Retinal pigment epithelial cell (primary cell): ENCODE results near the gene CAPZB.

ENCODE experiments used
- DNase-seq: peaks from one replicate; pipeline ENCODE4 v3.0.0-alpha.2; 2010; ENCODE audit warnings: low read depth
- H3K4me3 ChIP-seq: 2 replicates; pipeline ENCODE4 v1.5.1; 2011; ENCODE audit warnings: mild to moderate bottlenecking, low read length, control low read depth, moderate library complexity
- TF ChIP-seq, protein P1 (sequence below): conservative IDR thresholded peaks from 2 replicates; pipeline ENCODE4 v1.5.1; 2011; ENCODE audit warnings: low read depth, low read length, control low read depth, inconsistent platforms

The CAPZB gene

DNA sequence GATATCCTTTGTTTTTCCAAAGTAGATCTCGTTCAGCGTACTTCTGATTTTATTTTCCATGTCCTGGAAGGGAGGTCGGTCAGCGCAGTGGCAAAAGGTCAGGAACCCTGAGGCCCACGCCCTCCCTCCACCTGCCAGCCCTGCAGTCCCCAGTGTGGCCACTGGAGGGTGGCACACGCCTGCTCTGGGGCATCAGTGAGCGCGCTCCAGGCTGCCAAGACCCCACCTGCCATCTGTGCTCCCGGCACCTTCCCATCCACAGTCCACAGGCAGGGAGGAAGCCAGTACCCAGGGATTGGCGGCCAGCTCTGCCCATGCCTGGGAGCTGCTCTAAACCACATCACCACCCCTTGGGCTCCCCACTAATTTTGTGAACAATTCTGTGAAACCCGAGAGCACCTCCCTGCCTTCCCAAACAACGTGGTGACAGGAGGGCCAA lies 140.9 kb downstream of the CAPZB start:
- TF ChIP-seq, protein P1, sequence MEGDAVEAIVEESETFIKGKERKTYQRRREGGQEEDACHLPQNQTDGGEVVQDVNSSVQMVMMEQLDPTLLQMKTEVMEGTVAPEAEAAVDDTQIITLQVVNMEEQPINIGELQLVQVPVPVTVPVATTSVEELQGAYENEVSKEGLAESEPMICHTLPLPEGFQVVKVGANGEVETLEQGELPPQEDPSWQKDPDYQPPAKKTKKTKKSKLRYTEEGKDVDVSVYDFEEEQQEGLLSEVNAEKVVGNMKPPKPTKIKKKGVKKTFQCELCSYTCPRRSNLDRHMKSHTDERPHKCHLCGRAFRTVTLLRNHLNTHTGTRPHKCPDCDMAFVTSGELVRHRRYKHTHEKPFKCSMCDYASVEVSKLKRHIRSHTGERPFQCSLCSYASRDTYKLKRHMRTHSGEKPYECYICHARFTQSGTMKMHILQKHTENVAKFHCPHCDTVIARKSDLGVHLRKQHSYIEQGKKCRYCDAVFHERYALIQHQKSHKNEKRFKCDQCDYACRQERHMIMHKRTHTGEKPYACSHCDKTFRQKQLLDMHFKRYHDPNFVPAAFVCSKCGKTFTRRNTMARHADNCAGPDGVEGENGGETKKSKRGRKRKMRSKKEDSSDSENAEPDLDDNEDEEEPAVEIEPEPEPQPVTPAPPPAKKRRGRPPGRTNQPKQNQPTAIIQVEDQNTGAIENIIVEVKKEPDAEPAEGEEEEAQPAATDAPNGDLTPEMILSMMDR = peak; percentile 89
- DNase-seq = no peak
- no peak overlapping the region for H3K4me3 ChIP-seq

DNA sequence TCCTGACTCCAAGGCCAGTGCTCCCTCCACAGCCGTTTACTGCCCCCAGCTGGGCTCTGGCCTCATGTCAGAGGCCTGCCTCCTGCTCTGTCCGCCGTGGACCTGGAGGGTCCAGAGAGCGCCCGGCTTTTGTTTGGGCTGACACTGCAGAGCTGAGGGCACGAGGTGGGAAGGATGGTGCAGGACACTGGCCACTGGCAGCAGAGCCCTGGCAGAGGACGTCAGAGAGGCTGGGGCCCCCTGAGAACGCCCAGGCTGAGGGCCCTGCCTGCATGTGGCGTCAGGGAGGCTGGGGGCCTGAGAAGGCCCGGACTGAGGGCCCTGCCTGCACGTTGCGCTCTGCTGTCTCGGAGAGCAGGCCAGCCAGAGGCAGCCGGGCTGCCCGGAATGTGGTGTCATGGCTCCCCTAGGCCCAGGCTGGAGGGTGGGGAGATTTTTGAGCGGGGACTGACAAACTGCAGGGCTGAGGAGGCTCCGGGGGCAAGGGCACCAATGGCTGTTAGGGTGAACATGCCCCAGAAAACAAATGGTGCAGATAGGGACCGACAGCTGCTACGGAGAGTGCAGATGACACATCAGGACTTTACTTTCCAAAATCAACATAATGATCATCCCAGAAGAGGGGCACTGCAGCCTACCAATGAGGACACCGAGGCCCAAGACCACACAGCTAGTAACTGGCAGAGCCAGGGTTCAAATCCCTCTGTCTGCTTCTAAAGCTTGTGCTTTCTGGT lies 141.6 kb downstream of the CAPZB start:
- no peak overlapping the region for H3K4me3 ChIP-seq
- DNase-seq = no peak
- TF ChIP-seq, protein P1 = no peak

DNA sequence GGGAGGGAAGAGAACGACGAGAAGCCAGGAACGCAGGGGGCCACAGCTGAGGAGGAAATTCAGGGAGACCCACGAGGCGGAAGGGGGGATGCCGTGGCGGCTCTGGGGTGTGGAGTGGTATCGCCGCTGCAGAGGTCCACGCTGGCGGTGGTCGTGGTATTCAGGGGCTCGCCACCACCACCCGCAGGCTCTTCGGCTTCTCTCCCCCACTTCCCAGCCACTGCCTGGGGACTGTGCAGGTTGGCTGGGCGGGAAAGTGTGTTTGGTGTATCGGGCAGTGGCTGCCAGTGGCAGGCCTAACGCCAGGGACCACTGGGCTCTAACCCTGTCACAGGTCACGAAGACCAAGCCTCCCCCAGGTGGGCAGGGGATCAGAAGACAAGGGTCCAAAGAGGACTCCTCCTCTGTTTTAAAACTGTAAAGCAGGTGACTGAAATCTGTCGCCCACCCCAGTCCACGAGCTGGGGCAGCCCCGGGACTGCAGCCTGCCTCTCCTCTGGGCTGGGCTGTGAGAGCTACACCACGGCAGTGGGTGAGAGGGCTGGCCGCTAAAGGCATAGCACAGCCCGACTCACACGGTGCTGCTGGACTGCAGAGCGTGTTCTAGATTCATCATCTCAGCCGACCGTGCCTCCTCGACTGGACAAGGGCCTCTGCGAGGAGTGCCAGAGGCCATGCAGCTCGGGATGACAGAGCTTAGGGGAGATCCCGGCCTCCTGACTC lies 142.3 kb downstream of the CAPZB start:
- DNase-seq = no peak
- TF ChIP-seq, protein P1 = no peak

DNA sequence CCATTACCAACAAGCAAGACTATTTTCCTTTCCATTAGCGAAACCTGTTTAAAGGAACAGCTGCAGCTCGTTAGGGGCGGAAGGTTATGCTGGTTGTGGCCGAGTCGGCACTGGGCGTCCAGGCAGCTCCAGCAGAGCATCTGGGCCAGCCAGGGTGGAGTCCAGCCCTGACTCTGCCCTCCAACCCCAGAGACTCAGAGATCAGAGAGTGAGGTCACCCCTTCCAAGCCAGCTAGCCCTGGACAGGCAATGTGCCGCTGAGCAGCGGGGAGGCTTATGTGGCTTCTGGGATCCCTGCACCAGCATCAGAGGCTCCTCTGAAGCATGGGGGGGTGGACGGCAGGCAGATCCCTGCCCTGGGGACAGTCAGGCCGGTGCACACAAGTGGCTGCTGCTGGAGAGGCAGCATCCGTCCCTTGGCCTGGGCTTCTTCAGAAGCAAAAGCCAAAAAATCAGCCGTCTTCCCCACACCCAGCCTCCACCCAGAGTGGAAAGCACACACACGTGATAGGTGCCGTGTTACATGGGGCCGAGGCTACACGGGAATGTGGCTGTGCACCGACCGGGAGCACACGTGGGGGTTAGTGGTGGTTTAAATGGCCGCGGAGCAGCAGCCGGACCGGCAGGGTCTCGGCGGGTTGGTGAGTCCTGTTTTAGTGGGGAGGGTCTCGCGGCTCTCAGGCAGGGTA lies 143.1 kb downstream of the CAPZB start:
- TF ChIP-seq, protein P1 = no peak
- no peak for DNase-seq
- H3K4me3 ChIP-seq = no peak overlapping the region

More for the DNA sequence above, 142.3 kb downstream of the CAPZB start:
- H3K4me3 ChIP-seq = no peak overlapping the region

DNA sequence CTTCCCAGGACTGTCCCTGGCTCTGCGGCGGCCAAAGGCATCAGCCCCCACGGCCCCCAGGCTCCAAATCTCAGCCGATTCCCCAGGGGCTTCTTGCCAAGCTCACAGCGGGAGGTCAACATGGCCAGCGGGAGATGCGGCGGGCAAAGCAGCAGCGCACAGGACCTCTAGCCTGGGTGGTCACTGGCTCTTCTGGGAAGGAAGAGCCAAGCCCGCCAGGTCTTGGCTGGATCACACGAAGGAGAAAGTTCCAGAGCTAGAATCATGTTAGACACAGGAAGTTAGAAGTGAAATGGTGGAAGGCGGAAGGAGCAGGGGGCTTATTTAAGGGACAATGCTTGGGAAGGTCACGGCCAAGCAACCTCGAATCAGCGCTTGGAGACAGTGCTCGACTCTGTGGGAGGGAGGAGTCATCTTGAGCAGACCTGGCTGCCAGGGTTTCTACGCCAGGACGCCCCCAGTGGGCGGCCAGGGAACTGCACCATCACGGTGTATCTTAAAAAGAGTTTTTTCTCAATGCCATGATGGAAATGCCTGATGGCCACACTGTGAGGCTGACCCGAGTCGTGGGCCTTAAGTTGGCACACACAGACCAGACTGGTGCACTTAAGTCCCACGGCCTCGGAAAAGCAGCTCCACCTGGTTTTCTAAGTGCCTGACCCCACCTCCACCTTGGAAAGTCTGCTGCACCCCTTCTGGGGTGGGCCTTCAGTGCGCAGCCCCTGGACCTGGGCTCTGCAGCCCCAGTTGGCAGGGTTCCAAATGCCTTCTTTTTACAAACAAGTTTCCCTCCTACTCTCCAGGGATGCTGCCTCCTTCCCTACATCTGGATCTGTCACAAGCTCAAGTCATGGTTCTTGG lies 143.9 kb downstream of the CAPZB start:
- TF ChIP-seq, protein P1 = peak; percentile 91
- no peak overlapping the region for H3K4me3 ChIP-seq
- DNase-seq = peak; percentile 19

DNA sequence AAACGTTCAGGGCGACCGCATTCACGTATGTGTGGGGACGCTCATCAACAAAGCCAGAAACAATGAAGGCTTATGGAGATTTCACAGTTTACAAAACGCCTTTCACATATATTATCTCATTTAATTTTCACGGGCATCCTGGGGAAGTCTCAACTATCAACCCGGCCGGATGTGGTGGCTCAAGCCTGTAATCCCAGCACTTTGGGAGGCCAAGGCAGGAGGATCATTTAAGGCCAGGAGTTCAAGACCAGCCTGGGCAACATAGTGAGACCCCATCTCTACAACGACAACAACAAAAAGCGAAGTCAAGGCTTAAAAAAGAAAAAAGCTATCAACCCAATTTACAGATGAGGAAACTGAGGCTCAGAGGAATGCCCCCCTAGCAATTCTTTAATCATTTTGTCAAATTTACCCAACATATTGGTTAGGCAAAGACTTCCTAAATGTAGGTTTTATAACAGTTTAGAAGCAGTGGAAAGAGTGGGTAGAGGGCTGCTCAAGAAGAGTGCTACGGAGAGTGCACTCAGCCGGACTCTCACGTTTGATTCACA lies 144.9 kb downstream of the CAPZB start:
- H3K4me3 ChIP-seq = no peak overlapping the region
- TF ChIP-seq, protein P1 = no peak
- no peak for DNase-seq
